ENCODE data around the gene ASCL3.

DNA sequence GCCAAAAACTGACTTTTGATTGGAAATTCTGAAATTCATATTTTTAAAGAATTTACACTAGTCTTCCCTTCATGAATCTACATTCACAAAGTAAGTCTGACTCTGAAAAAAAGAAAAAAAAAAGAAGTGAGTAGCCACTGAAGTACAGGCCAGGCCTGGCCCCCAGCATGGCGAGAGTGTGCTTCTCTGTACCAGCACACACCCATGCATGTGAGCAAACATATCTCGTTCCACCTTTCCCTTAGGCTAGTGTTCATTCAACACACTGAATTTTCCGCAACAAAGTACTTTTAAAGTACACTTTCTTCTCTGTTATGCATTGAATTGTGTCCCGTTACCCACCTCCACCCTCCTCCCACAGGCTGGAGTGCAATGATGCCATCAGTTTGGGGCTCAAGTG is 14.6 kb downstream of the ASCL3 start:
- TF ChIP-seq, protein P1, sequence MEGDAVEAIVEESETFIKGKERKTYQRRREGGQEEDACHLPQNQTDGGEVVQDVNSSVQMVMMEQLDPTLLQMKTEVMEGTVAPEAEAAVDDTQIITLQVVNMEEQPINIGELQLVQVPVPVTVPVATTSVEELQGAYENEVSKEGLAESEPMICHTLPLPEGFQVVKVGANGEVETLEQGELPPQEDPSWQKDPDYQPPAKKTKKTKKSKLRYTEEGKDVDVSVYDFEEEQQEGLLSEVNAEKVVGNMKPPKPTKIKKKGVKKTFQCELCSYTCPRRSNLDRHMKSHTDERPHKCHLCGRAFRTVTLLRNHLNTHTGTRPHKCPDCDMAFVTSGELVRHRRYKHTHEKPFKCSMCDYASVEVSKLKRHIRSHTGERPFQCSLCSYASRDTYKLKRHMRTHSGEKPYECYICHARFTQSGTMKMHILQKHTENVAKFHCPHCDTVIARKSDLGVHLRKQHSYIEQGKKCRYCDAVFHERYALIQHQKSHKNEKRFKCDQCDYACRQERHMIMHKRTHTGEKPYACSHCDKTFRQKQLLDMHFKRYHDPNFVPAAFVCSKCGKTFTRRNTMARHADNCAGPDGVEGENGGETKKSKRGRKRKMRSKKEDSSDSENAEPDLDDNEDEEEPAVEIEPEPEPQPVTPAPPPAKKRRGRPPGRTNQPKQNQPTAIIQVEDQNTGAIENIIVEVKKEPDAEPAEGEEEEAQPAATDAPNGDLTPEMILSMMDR (IDR thresholded peaks at IDR 0.05; ENCODE audit: low read length), result no peak
- TF ChIP-seq EZH2 (optimal IDR thresholded peaks at IDR 0.05; ENCODE audit: low read depth, low read length), result no peak

Measured in MM.1S (cell line).